GM19035 (cell line): ENCODE data around the gene TRIP10.

ENCODE experiments used
- ATAC-seq: cut with Tn5 transposase; IDR thresholded peaks from one replicate; pipeline ENCODE4 v1.9.1; 2021; ENCODE audit not compliant: unreplicated experiment

Gene TRIP10

DNA sequence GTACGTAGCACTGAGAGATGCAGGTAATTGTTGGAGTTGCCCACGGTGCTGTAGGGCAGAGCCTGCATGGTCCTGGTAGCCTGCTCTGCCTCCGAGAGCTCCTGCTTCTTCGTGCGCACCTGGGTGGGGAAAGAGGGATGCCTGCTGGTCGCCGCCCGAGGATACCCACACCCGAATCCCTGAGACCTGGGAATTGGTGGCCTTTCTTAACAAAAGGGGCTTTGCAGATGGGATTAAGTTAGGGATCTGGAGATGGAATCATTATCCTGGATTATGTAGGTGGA, 28.5 kb upstream of the TRIP10 start:
- no peak for ATAC-seq

DNA sequence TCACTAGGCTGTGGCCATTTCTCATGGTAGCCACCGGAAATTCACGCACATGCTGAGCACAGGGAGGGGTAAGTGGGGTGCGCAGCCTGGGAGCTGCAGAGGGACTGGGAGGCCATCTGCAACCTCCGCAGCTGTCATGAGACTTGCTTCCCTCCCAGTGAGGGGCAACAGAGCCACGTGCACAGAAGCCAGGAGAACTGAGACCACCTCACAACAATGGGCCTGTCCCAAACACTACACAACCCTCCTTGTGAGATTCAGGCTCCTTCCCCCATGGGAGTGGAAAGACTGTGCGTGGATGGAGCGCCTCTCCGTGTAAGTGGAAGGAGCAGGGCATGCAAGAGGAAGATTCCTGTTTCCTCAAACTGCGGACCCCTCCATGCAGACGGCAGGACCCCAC, 27.9 kb upstream of the TRIP10 start:
- no peak for ATAC-seq

DNA sequence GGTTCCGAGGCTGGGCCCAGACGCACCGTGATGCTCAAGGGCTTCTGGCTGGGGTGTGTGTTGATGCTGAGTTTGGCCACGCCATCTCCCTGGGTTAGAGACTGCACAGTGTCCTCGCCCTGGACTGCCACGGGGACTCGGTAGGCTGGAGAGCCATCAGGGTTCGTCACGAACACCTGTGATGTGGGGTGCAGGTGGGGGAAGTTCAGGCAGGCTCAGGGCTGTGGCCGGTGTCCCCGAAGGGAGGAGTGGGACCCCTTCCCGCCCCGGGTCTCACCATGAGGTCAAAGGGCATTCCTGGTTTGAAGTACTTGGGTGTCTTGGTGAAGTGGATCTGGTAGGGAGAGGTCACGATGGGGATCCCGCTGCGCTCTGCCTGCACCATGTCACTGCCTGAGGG, 27.2 kb upstream of the TRIP10 start:
- ATAC-seq: no peak

DNA sequence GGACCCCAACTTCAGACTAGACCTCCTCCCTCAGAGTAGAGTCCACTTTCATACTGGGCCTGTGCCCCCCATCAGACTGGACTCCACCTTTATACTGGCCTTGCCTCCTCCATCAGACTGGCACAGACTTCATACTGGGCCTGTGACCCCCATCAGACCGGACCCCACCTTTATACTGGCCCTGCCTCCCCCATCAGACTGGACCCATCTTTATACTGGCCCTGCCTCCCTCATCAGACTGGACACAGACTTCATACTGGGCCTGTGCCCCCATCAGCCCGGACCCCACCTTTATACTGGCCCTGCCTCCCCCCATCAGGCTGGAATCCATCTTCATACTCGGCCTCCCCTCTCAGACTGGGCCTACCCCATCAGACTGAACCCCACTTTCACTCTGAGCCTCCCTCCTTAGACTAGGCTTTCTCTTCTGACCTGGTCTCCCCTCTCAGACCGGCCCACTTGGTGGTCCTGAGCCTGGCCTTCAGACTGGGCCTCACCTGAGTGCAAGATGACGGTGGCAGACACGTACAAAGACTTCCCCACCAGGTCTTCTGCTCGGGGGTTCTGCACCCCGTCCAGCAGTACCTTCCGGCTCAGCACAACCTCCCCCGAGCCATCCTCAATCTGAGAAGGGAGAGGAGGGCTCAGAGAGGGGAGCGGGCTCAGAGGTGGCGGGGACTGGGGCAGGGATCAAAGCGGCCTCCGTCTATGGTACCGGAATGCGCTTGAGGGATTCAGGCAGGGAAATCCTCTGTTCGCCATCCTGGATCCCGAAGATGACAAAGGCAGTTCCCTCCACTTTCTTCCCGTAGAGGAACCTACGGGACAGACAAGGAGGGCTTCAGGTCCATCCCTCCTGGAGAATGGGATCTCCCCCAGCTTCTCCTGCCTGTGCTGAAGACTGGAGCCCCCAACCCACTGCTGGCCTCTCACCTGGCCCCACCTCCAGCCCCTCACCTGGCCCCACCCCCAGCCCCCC, 26.5 kb upstream of the TRIP10 start:
- ATAC-seq: no peak

DNA sequence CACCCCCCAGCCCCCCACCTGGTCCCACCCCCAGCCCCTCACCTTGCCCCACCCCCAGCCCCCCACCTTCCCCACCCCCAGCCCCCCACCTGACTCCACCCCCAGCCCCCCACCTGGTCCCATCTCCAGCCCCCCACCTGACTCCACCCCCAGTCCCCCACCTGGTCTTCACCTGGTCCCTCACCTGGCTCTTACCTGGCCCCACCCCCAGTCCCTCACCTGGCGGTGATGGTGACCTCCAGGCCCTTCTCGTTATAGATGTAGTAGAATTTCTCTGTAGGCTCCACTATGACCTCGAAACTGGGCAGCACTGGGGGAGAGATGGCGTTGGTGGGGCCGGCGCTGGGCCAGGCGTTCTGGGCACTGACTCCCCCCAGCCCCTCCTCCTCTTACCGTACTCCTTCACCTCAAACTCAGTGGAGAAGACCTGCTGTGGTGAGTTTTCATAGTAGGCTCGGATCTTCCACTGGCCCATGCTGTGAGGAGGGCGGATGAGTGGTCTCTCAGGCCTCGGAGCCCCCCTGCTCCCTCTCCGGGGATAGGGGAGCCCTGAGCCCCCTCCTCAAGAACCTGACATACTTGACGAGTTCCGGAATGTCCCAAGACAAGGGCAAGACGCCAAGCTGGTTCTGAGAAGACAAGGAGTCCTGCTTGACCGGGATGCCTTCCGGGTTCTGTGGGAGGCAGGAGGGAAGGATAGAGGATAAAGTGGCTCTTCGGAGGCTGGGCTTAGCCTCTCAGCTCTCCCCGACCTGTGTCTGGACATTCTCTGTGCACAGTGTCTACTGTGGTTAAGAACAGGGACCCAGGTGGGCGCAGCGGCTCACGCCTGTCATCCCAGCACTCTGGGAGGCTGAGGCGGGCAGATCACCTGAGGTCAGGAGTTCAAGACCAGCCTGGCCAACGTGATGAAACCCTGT, 25.4 kb upstream of the TRIP10 start:
- ATAC-seq: no peak

DNA sequence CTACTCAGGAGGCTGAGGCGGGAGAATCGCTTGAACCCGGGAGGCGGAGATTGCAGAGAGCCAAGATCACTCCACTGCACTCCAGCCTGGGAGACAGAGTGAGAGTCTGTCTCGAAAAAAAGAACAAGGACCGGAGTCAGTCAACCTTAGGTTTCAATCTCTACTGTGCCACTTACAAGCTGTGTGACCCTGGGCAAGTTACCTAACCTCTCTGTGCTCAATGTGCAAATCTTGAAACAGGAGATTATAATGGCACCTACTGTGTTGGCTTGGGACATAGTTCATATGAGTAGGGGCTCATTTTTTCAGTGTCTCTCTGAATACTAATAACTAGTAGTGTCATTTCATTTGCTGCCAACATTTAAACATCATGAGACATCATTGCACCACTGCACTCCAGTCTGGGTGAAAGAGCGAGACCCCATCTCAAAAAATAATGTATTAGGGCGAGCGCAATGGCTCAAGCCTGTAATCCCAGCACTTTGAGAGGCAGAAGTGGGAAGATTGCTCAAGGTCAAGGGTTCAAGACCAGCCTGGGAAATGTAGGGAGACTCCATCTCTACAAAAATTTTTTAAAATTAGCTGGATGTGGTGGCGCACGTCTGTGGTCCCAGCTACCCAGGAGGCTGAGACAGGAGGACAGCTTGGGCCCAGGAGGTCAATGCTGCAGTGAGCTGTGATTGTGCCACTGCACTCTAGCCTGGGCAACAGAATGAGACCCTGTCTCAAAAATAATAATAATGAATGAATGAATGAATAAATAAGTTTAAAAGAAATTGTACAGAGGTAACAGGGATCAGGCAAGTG, 24.5 kb upstream of the TRIP10 start:
- no peak for ATAC-seq

DNA sequence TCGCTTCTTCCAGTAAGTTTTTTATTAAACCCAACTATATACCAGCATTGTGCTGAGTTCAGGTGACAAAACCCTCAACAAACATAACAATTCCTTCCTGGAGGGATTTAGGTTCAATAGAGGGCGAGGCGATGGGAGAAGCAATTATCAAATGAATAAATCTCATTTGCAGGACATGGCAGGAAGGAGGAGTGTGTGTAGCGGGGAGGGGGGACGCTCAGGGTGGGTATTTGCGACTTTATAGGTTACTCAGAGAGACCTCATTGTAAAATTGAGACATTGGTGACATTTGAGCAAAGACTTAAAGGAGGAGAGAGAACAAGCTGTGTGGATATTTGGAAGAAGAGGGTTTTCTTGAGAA, 22.9 kb upstream of the TRIP10 start:
- no peak for ATAC-seq

DNA sequence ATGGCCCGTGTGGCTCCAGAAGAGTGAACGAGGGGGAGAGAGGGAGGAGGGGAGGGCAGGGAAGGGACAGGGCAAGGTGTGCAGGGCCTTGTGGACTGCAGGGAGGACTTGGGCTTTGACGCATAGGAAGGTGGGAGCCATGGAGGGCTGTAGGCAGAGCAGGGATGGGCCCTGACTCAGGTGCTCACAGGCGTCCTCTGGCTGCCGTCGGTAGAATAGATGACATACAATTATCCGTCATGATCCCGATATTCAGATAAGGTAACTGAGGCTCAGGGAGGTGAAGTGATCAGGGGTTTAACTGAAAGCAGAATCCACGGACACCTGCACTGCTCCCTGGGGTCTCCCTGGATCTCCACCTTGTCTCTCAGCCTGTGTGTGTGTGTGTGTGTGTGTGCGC, 22.4 kb upstream of the TRIP10 start:
- no peak for ATAC-seq

DNA sequence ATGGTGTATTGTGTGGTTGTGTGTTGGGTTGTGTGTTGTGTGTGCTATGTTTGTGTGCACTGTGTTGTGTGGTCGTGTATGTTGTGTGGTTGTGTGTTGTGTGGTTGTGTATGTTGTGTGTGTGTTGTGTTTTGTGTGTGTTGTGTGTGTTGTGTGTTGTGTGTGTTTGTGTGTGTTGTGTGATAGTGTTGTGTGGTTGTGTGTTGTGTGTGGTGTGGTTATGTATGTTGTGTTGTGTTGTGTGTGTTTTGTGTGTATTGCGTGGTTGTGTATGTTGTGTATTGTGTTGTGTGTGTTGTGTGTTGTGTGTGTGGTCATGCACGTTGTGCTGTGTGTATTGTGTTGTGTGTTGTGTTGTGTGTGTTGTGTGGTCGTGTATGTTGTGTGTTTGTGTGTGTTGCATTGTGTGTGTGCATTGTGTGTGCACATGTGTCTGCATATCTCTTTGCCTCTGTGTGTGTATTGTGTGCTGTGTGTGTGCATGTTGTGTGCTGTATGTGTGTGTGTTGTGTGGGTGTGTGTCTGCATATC, 22.0 kb upstream of the TRIP10 start:
- ATAC-seq: no peak

DNA sequence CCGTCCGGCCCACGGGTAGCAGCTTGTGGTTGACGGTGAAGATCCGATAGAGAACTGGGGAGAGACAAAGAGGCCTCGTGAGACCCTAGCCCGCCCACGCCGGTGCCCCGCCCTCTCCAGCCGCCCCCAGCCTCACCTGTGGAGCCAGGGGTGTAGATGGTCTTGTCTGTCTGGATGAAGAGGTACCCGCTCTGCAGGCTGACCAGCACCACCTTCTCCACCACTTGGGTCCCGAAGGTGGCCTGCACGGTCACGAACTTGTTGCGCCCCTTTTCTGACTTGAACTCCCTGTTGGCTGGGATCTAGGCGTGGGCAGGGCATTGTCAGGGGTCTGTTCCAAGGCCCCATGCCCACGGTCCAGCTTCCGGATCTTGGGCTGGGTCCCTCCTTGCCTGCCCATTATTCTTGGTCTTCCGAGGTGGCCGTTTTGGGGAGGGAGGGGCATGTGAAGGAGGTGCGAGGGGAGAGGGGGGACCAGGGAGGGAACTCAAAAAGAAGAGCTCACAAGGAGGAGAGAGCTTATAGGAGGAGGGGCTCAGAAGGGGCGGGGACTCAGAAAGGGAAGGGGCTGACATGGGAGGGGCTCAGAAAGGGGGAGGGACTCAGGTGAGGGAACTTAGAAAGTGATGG, 21.3 kb upstream of the TRIP10 start:
- no peak for ATAC-seq

DNA sequence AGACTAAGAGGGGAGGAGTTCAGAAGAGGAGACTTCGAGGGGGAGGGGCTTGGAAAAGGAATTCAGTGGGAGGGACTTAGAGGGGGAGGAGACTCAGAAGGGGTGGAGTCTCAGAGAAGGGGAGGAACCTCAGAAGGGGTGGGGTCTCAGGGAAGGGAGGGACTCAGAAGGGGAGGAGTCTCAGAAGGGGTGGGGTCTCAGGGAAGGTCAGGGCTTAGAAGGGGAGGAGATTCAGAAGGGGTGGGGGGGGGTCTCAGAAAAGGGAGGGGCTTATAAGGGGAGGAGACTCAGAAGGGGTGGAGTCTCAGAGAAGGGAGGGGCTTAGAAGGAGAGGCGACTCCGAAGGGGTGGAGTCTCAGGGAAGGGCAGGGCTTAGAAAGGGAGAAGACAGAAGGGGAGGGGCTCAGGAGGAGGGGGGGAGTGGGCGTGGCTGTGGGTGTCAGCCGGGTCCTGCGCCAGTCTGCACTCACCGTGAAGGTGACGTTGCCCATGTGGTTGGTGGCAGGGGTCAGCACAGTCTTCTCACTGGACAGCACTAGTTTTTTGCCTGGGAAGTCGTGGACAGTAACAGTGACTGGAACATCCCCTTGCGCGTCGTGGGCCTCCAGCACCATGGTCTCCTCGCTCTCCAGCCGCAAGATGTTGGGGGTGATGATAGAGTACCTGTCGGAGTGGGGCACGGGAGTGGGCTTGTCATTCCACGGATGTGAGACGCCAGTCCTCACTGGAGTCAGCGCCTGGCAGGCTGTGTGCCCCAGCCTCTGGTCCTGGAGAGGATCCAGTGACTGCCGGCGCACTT, 20.5 kb upstream of the TRIP10 start:
- no peak for ATAC-seq

DNA sequence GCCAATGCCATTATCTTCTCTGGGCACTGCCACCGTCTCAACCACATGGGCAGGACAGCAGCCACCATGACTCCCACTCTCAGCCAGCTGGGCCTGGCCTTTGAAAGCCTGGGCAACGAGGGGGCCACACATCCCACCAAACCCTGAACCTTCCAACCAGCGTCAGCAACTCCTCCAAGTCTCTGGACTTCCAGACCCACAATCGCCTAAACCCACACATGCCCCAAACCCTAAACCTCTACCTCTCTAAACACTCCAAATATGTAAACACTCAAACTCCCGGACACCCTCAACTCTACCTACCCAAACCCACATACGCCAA, 20.0 kb upstream of the TRIP10 start:
- ATAC-seq: no peak

DNA sequence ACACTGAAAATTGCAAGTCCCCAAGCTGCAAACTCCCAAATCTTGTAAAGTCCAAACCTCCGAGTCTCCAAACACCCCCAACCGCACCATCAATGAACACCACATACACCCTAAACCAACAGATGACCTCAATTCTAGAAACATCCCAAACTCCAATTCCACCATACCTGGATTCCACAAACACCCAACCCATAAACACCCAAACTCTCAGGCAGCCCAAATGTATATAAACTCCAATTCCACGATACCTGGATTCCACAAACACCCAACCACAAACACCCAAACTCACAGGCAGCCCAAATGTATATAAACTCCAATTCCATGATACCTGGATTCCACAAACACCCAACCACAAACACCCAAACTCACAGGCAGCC, 19.5 kb upstream of the TRIP10 start:
- ATAC-seq: no peak

DNA sequence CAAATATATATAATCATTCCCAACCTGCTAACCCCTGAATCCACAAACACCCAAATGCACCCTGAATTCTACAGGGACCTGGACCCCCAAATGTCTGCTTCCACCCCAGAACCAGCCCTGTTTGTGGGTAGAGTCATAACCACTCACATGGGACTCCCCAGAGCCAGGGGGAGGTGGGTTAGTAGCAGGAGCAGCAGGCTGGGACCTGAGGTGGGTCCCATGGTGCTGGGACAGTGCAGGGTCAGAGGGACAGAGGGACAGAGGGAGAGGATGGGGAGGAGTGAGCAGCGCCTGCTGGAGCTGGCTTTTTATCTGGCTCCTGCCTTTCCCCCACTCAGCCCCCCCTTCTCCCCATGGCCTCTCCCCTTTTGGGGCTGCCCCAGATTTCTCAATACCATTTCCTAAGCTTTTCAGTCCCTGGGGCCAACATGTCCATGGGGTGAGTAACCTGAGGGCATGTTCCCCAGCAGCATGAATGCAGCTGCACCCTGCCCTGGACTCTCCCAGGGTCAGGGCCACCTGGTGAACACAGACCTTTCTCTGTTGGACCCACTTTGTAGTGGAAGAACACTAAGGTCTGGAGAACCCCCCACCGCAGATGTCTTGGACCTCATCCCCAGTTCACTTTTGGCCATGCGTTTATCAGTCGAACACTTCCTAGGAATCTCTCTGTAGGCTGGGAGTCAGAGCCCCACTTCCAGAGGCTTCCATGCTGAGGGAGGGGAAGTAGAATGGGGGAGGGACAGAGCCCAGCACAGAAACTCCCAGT, 18.9 kb upstream of the TRIP10 start, which contains the start of gene C3:
TSS of gene C3 (minus strand) at position 282 of the 769 bp plus-strand sequence. CDS start at position 221, 61 bp downstream.
- ATAC-seq: no peak

DNA sequence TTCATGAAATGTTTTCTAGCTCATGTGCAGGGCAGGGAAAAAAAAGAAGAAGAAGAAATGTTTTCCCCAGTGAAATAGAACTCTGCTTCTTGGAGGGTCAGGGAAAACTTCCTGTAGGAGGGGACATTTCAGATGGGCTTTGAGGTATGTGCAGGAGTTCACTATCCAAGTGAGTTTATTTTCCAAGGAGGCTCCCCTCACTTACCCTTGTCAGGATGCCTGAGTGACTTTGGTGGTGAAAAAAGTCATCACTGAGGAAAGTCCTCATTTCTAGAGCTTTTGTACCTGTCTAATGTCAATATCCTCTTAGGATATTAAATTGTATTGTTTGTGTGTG, 18.4 kb upstream of the TRIP10 start:
- no peak for ATAC-seq

DNA sequence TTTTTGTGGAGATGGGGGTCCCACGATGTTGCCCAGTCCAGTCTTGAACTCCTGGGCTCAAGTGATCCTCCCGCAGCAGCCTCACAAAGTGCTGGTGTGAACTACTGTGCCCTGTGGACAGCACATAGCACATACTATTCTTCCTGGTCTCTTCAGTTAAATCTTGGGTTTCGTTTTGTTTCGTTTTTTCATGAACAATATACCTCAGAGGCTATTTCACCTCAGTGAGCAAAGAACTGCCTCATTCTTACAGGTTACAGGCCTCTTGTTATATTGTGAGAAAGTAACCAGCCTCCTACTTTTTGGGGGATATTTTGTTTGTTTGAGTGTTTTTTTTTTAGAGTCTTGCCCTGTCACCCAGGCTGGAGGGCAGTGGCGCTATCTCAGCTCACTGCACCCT, 17.7 kb upstream of the TRIP10 start:
- peak; percentile 71 for ATAC-seq

DNA sequence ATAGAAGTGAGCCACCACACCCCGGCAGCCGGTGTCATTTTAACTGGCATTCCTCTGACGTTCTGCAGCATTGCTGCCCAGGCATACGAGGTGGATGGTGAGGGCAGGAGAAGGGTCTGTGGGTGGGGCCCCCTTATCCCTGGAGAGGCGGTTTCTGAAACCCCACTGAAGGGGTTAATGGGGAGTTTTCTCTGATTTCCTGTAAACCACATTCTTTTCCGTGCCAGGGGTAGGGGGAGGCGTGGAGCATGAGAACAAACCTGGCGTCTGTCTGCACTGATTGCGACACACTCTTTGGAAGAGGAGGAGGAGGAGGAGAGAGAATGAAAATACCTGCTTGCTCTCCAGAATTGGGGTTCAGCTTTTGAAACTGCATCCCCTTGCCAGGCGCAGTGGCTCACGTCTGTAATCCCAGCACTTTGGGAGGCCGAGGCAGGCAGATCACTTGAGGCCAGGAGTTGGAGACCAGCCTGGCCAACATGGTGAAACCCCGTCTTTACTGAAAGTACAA, 16.3 kb upstream of the TRIP10 start:
- no peak for ATAC-seq

DNA sequence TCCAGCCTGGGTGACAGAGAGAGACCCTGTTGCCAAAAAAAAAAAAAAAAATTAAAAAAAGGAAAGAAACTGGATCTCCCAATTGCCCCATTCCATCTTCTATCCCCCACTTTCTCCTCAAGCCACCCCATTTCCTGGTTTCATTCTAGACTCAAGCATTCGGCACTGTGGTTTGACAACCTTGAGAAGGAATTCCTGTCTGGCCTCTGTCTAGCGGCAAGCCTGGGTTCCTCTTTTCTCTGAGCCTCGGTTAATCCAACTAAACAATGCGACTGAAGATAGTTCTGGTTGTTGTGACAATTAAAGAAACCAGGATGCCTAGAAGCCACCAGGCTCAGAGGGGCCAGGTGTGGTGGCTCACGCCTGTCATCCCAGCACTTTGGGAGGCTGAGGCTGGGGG, 15.7 kb upstream of the TRIP10 start:
- no peak for ATAC-seq
